Measurements from ENCODE around the gene LDLRAD2.
"Not testable (repeated sequence)": the region's sequence is repeated elsewhere in the genome, so short reads cannot be mapped to it uniquely, and the experiment has no call there.

The LDLRAD2 gene

GRCh38 chr1:21825393-21825792 is 13.3 kb downstream of the LDLRAD2 start:
- POLR2A ChIA-PET, result no interaction called here
- no peak for TF ChIP-seq ELF4 (IDR thresholded peaks at IDR 0.05)
- TF ChIP-seq FOXA1 (IDR thresholded peaks at IDR 0.05), result no peak
- no peak for TF ChIP-seq ZNF384 (IDR thresholded peaks at IDR 0.05)
- TF ChIP-seq, protein P1, sequence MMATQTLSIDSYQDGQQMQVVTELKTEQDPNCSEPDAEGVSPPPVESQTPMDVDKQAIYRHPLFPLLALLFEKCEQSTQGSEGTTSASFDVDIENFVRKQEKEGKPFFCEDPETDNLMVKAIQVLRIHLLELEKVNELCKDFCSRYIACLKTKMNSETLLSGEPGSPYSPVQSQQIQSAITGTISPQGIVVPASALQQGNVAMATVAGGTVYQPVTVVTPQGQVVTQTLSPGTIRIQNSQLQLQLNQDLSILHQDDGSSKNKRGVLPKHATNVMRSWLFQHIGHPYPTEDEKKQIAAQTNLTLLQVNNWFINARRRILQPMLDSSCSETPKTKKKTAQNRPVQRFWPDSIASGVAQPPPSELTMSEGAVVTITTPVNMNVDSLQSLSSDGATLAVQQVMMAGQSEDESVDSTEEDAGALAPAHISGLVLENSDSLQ (IDR thresholded peaks at IDR 0.05), result no peak
- no peak for TF ChIP-seq HDGF (IDR thresholded peaks at IDR 0.05; ENCODE audit: borderline replicate concordance)
- no peak for TF ChIP-seq CTBP1 (IDR thresholded peaks at IDR 0.05; ENCODE audit: borderline replicate concordance)
- TF ChIP-seq L3MBTL2 (conservative IDR thresholded peaks at IDR 0.05), result no peak
- no peak for TF ChIP-seq LEF1 (IDR thresholded peaks at IDR 0.05; ENCODE audit: borderline replicate concordance)
- TF ChIP-seq ARNT (IDR thresholded peaks at IDR 0.05), result no peak
- TF ChIP-seq NFRKB (IDR thresholded peaks at IDR 0.05), result no peak
- TF ChIP-seq FOXK2 (IDR thresholded peaks at IDR 0.05), result no peak
- no peak for TF ChIP-seq TARDBP (IDR thresholded peaks at IDR 0.05)
- TF ChIP-seq FOXM1 (IDR thresholded peaks at IDR 0.05; ENCODE audit: borderline replicate concordance), result no peak
- no peak for TF ChIP-seq SP1 (IDR thresholded peaks at IDR 0.05)
- no peak for DNase-seq (ENCODE audit: extremely low spot score)
- CTCF ChIA-PET, result no interaction called here

DNA sequence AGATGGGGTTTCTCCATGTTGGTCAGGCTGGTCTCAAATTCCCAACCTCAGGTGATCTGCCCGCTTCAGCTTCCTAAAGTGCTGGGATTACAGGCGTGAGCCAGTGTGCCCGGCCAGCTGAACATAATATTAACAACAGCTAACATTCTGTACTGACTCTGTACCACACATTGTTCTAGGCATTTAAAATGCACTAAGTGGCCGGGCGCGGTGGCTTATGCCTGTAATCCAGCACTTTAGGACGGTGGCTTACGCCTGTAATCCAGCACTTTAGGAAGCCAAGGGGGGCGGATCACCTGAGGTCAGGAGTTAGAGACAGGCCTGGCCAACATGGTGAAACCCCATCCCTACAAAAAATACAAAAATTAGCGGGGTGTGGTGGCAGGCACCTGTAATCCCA is 14.6 kb downstream of the LDLRAD2 start:
- DNase-seq (ENCODE audit: extremely low spot score); CTCF ChIA-PET; POLR2A ChIA-PET: not testable (repeated sequence)

DNA sequence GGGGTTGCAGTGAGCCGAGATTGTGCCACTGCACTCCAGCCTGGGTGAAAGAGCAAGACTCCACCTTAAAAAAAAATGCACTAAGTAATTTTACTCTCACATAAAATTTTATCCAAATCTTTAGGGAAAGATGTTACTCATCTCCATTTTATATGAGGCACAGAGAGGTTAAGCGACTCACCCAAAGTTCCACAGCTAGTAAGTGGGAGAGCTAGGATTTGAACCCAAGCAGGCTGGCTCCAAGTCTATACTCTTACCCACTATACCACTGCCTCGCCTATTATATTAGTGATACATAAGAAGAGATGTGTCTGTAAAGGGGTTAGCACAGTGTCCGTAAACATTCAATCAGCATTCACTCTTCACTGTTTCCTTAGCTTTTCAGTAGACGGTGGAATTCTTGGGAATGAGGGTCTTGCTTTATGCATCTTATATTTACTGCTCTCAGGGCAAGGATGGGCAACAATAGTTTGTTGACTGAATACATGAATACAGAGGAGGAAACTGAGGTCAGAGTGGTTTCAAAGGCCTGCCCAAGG is 15.1 kb downstream of the LDLRAD2 start:
- ChIA-PET POLR2A (no interaction called here), CTCF (no interaction called here)
- DNase-seq (ENCODE audit: extremely low spot score), result no peak
- TF ChIP-seq ARNT (IDR thresholded peaks at IDR 0.05) (no peak), ZNF384 (IDR thresholded peaks at IDR 0.05) (no peak), TARDBP (IDR thresholded peaks at IDR 0.05) (no peak), LEF1 (IDR thresholded peaks at IDR 0.05; ENCODE audit: borderline replicate concordance) (no peak), BHLHE40 (IDR thresholded peaks at IDR 0.05; ENCODE audit: borderline replicate concordance) (no peak), NFRKB (IDR thresholded peaks at IDR 0.05) (no peak), SUZ12 (IDR thresholded peaks at IDR 0.05) (no peak), SP1 (IDR thresholded peaks at IDR 0.05) (no peak), FOXA1 (IDR thresholded peaks at IDR 0.05) (no peak), L3MBTL2 (conservative IDR thresholded peaks at IDR 0.05) (no peak), CTBP1 (IDR thresholded peaks at IDR 0.05; ENCODE audit: borderline replicate concordance) (no peak), ELF4 (IDR thresholded peaks at IDR 0.05) (no peak), FOXM1 (IDR thresholded peaks at IDR 0.05; ENCODE audit: borderline replicate concordance) (no peak), FOXK2 (IDR thresholded peaks at IDR 0.05) (no peak), HDGF (IDR thresholded peaks at IDR 0.05; ENCODE audit: borderline replicate concordance) (no peak)
- TF ChIP-seq, protein P1 (IDR thresholded peaks at IDR 0.05), result no peak

GRCh38 chr1:21828075-21828474 is 16.0 kb downstream of the LDLRAD2 start:
- CTCF ChIA-PET, result no interaction called here
- no peak for TF ChIP-seq BHLHE40 (IDR thresholded peaks at IDR 0.05; ENCODE audit: borderline replicate concordance)
- TF ChIP-seq HDGF (IDR thresholded peaks at IDR 0.05; ENCODE audit: borderline replicate concordance), result no peak
- TF ChIP-seq ZNF384 (IDR thresholded peaks at IDR 0.05), result no peak
- TF ChIP-seq ARNT (IDR thresholded peaks at IDR 0.05), result no peak
- no peak for TF ChIP-seq FOXA1 (IDR thresholded peaks at IDR 0.05)
- no peak for TF ChIP-seq NFRKB (IDR thresholded peaks at IDR 0.05)
- TF ChIP-seq TARDBP (IDR thresholded peaks at IDR 0.05), result no peak
- no peak for TF ChIP-seq CTBP1 (IDR thresholded peaks at IDR 0.05; ENCODE audit: borderline replicate concordance)
- no peak for TF ChIP-seq SUZ12 (IDR thresholded peaks at IDR 0.05)
- TF ChIP-seq, protein P1 (IDR thresholded peaks at IDR 0.05), result no peak
- TF ChIP-seq ELF4 (IDR thresholded peaks at IDR 0.05), result no peak
- TF ChIP-seq FOXK2 (IDR thresholded peaks at IDR 0.05), result no peak
- TF ChIP-seq LEF1 (IDR thresholded peaks at IDR 0.05; ENCODE audit: borderline replicate concordance), result no peak
- no peak for TF ChIP-seq SP1 (IDR thresholded peaks at IDR 0.05)
- TF ChIP-seq L3MBTL2 (conservative IDR thresholded peaks at IDR 0.05), result no peak
- POLR2A ChIA-PET, result no interaction called here
- DNase-seq (ENCODE audit: extremely low spot score), result no peak

DNA sequence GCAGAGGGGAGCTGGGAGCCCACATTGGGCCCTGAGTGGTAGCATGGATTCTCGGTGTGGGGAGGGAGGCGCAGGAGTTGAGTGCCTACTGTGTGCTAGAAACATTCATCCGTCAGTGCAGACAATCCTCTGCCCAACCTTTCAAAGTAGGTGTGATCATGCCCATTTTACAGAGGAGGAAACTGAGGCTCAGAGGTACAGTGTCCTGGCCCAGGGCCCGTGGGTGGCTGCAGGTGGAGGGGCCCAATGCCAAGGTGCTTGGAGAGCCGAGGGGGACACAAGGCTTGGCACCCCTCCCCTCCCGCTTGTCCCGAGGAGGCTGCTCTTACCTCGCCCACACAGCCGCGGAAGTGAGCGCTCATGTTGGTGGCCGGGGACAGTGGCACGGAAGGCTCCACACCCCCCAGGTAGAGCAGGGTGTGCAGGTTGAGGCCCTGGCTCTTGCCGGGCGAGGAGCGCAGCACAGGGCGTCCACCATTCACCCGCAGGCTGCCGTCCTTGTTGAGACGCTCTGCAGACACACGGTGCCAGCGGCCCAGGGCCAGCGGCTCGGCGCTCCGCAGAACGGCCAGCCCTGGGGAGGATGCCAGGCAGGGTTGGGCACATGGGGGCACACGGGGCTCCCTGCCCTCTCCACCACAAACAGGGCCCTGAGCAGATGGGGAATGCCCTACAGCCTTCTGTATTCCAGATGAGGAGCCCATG is 16.6 kb downstream of the LDLRAD2 start:
- TF ChIP-seq FOXA1 (IDR thresholded peaks at IDR 0.05) (no peak), SP1 (IDR thresholded peaks at IDR 0.05) (no peak), FOXK2 (IDR thresholded peaks at IDR 0.05) (no peak)
- ChIA-PET CTCF (no interaction called here), POLR2A (no interaction called here)
- no peak for DNase-seq (ENCODE audit: extremely low spot score)

DNA sequence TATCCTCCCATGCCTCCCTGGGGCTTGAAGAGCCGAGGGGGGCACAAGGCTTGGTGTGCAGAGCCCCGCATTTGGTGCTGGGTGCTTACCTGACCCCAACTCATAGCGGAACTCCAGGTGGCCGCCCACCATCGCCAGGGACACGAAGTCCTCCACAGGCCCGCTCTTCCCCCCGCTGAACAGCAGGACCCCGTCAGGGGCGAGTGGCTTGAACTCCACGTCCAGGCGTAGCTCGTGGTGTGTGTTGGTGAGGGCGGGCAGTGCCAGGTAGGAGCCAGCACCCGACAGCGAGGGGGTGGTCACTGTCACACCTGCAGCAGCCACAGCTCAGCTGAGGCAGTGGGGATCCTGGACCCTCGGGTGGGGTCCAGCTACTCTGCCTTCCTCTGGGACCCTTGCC is 17.2 kb downstream of the LDLRAD2 start:
- CTCF ChIA-PET, result no interaction called here
- no peak for DNase-seq (ENCODE audit: extremely low spot score)
- POLR2A ChIA-PET, result no interaction called here
- no peak for TF ChIP-seq SUZ12 (IDR thresholded peaks at IDR 0.05)
- no peak for TF ChIP-seq ELF4 (IDR thresholded peaks at IDR 0.05)
- TF ChIP-seq SP1 (IDR thresholded peaks at IDR 0.05), result no peak
- TF ChIP-seq FOXM1 (IDR thresholded peaks at IDR 0.05; ENCODE audit: borderline replicate concordance), result no peak
- TF ChIP-seq L3MBTL2 (conservative IDR thresholded peaks at IDR 0.05), result no peak
- no peak for TF ChIP-seq BHLHE40 (IDR thresholded peaks at IDR 0.05; ENCODE audit: borderline replicate concordance)
- TF ChIP-seq FOXK2 (IDR thresholded peaks at IDR 0.05), result no peak
- TF ChIP-seq LEF1 (IDR thresholded peaks at IDR 0.05; ENCODE audit: borderline replicate concordance), result no peak
- no peak for TF ChIP-seq ZNF384 (IDR thresholded peaks at IDR 0.05)
- no peak for TF ChIP-seq TARDBP (IDR thresholded peaks at IDR 0.05)
- no peak for TF ChIP-seq FOXA1 (IDR thresholded peaks at IDR 0.05)
